GM12801 (cell line): ENCODE results near the gene PODN.

ENCODE experiments used
- CTCF ChIP-seq: IDR thresholded peaks from one replicate; pipeline ENCODE4 v1.5.1; 2011; ENCODE audit warnings: control low read depth; ENCODE audit not compliant: insufficient read length; ENCODE audit errors: extremely low read depth

PODN gene

GRCh38 chr1:53133261-53134041, 71.4 kb downstream of the PODN start:
- TF ChIP-seq CTCF, result no peak

- no peak for TF ChIP-seq CTCF
These were observed 72.1 kb downstream of the PODN start for GRCh38 chr1:53134042-53134485.
